ENCODE data around the gene PTGER3. TPM values are rescaled to one million over a fixed set of nuclear protein-coding genes. Genes with fewer than 3 reads are reported as not detected.
A peak's percentile ranks its signal among the peaks of the same experiment; 100 is the strongest.

PTGER3 gene
- total and polyA plus RNA-seq, 2 of the 4 experiments (the other 2 are of a cell fraction): not detected

- no peak for TF ChIP-seq SMC3 (IDR thresholded peaks at IDR 0.05; ENCODE audit: low read depth, low read length)
- TF ChIP-seq CHD1 (IDR thresholded peaks at IDR 0.05; ENCODE audit: low read depth, low read length): no peak
- TF ChIP-seq MAFK (IDR thresholded peaks at IDR 0.05; ENCODE audit: low read depth, low read length): no peak
- no peak for TF ChIP-seq NFE2L2 (IDR thresholded peaks at IDR 0.05; ENCODE audit: low read depth, low read length)
These were observed 39.4 kb upstream of the PTGER3 start (continued) for GRCh38 chr1:71087060-71087459.

- intact Hi-C loops (cut with micrococcal nuclease): no loop called here
- H2AFZ ChIP-seq (replicated peaks; ENCODE audit: low read length, poor library complexity): no peak overlapping the region
- ChIA-PET POLR2A (ENCODE audit: unreplicated experiment) (no interaction called here), CTCF (no interaction called here)
- no TSS peak for BruUV-seq (replicated peaks)
- H3K14ac ChIP-seq (replicated peaks; ENCODE audit: low read depth, low read length): no peak overlapping the region
- peak; percentile 85 for DNase-seq
- H2BK20ac ChIP-seq (ENCODE audit: low read depth, low read length): no peak overlapping the region
- H3K4me1 ChIP-seq (ENCODE audit: control insufficient read depth, insufficient read depth, low read length): peaks cover 10% of the 10 kb centered on the region
- H4K20me1 ChIP-seq (ENCODE audit: insufficient read depth, low read length): no peaks in the 10 kb centered on the region
- ATAC-seq (ENCODE audit: low read depth): peak; percentile 40
- H4K8ac ChIP-seq (ENCODE audit: low read depth in 2 of 2, low read length in 2 of 2): no peak overlapping the region; a peak in 1 of 4 replicates
- no peak overlapping the region for H3K9ac ChIP-seq (ENCODE audit: low read depth, low read length)
- no peak overlapping the region for H3K4ac ChIP-seq (ENCODE audit: low read depth, low read length)
- no CpG with 5 or more reads among the region's 1 CpG for WGBS, 2 experiments (ENCODE audit: extremely low coverage in 2 of 2, insufficient read length in 1 of 2)
- no peak overlapping the region for H3K56ac ChIP-seq (ENCODE audit: extremely low read depth, insufficient read depth, low read length)
- no peak overlapping the region for H3K27ac ChIP-seq (ENCODE audit: insufficient read depth, low read length)
- H3K9me1 ChIP-seq (ENCODE audit: insufficient read depth, low read length): peaks cover 3% of the 10 kb centered on the region
- no peak overlapping the region for H4K91ac ChIP-seq (ENCODE audit: insufficient read depth, low read depth, low read length)
- H4K5ac ChIP-seq (ENCODE audit: low read depth, low read length): no peak overlapping the region
- H3K27me3 ChIP-seq (ENCODE audit: control insufficient read depth, insufficient read depth, low read length): no peaks in the 10 kb centered on the region
- no peaks in the 10 kb centered on the region; a peak in 1 of 4 replicates for H3K79me1 ChIP-seq (ENCODE audit: low read depth in 1 of 2, low read length in 2 of 2)
- no peak overlapping the region for H2AK5ac ChIP-seq (ENCODE audit: low read depth, low read length)
- H2BK5ac ChIP-seq (ENCODE audit: low read depth, low read length, poor library complexity, severe bottlenecking): no peak overlapping the region
- no peak overlapping the region for H2BK15ac ChIP-seq (ENCODE audit: low read depth, low read length)
- no peak overlapping the region for H3K18ac ChIP-seq (ENCODE audit: low read depth, low read length)
- in situ Hi-C loops (cut with MboI; ENCODE audit: low sequenced_read_pairs): loop anchor here (25.0 kb wide), 2 partner anchors 951 to 1176 kb away; no protein-coding TSS in a partner anchor
- no peaks in the 10 kb centered on the region for H3K9me3 ChIP-seq (ENCODE audit: control insufficient read depth, insufficient read depth, low read length)
- dilution Hi-C loops (cut with HindIII; ENCODE audit: low sequenced_read_pairs, unreplicated experiment): no loop called here
- H3K4me2 ChIP-seq (ENCODE audit: low read depth, low read length): no peak overlapping the region
- no peak overlapping the region for H3K23ac ChIP-seq (ENCODE audit: low read depth, low read length)
- H2BK120ac ChIP-seq (ENCODE audit: low read depth, low read length): no peak overlapping the region
- H3K4me3 ChIP-seq (ENCODE audit: insufficient read depth, low read depth, low read length): no peak overlapping the region
- no peaks in the 10 kb centered on the region for H3K36me3 ChIP-seq (ENCODE audit: control insufficient read depth, insufficient read depth, low read length)
- no peak overlapping the region for H2AK9ac ChIP-seq (replicated peaks; ENCODE audit: low read depth, low read length, poor library complexity)
- TF ChIP-seq CHD1 (IDR thresholded peaks at IDR 0.05; ENCODE audit: low read depth, low read length) (no peak), RAD21 (IDR thresholded peaks at IDR 0.05; ENCODE audit: low read length) (no peak), NFE2L2 (IDR thresholded peaks at IDR 0.05; ENCODE audit: low read depth, low read length) (no peak), SMC3 (IDR thresholded peaks at IDR 0.05; ENCODE audit: low read depth, low read length) (no peak), MAFK (IDR thresholded peaks at IDR 0.05; ENCODE audit: low read depth, low read length) (peak; percentile 95), ELK1 (IDR thresholded peaks at IDR 0.05; ENCODE audit: borderline replicate concordance, low read depth, low read length) (no peak), RFX5 (IDR thresholded peaks at IDR 0.05; ENCODE audit: low read depth, low read length) (peak; percentile 83), CTCF (conservative IDR thresholded peaks at IDR 0.05; ENCODE audit: low read depth, low read length) (no peak), FOS (IDR thresholded peaks at IDR 0.05; ENCODE audit: low read depth, low read length) (peak; percentile 3; the same call in 1 of the 2 replicates), MXI1 (IDR thresholded peaks at IDR 0.05; ENCODE audit: borderline replicate concordance, low read depth, low read length) (no peak), BHLHE40 (IDR thresholded peaks at IDR 0.05; ENCODE audit: low read depth, low read length) (peak; percentile 59; the same call in 1 of the 2 replicates), USF2 (IDR thresholded peaks at IDR 0.05; ENCODE audit: low read depth, low read length) (no peak), RCOR1 (IDR thresholded peaks at IDR 0.05; ENCODE audit: insufficient replicate concordance, low read length) (no peak)
These were observed 38.7 kb upstream of the PTGER3 start for GRCh38 chr1:71086331-71086730.
